Keratinocyte (primary cell): Measurements from ENCODE around the gene GSG1. TPM values are rescaled to one million over a fixed set of nuclear protein-coding genes. Genes with fewer than 3 reads are reported as not detected.

Experiments used
- DNase-seq: peaks from one replicate; pipeline ENCODE4 v3.0.0-alpha.2; 2011; ENCODE audit warnings: low read depth, missing footprints, low spot score
- FAIRE-seq: peaks from 2 replicates; lab custom pipeline; 2011; peaks lifted over from hg19 to GRCh38; lab: Jason Lieb, UNC
- H2AFZ ChIP-seq: 2 replicates; pipeline ENCODE4 v1.6.0; 2012; ENCODE audit warnings: low read length, control low read depth, inconsistent platforms; ENCODE audit not compliant: control insufficient read depth
- H3K27ac ChIP-seq: 2 replicates; pipeline ENCODE4 v1.5.1; 2011; ENCODE audit warnings: low read length; ENCODE audit not compliant: control insufficient read depth, insufficient read depth
- H3K27me3 ChIP-seq: 3 replicates; pipeline ENCODE4 v1.6.0; 2011; ENCODE audit warnings: low read length; ENCODE audit not compliant: control insufficient read depth, insufficient read depth; ENCODE audit errors: extremely low read depth
- H3K36me3 ChIP-seq, 2 experiments: 2 replicates in 1 of 2; 3 replicates in 1 of 2; pipeline ENCODE4 v1.5.1; 2011; ENCODE audit warnings: low read length in 2 of 2, mild to moderate bottlenecking in 1 of 2; ENCODE audit not compliant: control insufficient read depth in 2 of 2, insufficient read depth in 2 of 2; ENCODE audit errors: extremely low read depth in 1 of 2
- H3K4me1 ChIP-seq: 3 replicates; pipeline ENCODE4 v1.5.1; 2011; ENCODE audit warnings: low read length; ENCODE audit not compliant: control insufficient read depth, insufficient read depth; ENCODE audit errors: extremely low read depth
- H3K4me2 ChIP-seq: 3 replicates; pipeline ENCODE4 v1.6.0; 2011; ENCODE audit warnings: low read depth, low read length; ENCODE audit not compliant: control insufficient read depth, insufficient read depth; ENCODE audit errors: extremely low read depth
- H3K4me3 ChIP-seq, 3 experiments: fragments of 200-600 bp in 1 of 3; sonication (generic) in 1 of 3; 2 replicates in 2 of 3; 3 replicates in 1 of 3; pipeline ENCODE4 v1.5.1; 2011 to 2016; ENCODE audit warnings: low read length in 3 of 3, mild to moderate bottlenecking in 3 of 3, control low read depth in 2 of 3, inconsistent platforms in 1 of 3, low read depth in 1 of 3, mixed read lengths in 1 of 3, mixed run types in 1 of 3, moderate library complexity in 1 of 3; ENCODE audit not compliant: control insufficient read depth in 2 of 3, insufficient read depth in 2 of 3; ENCODE audit errors: extremely low read depth in 1 of 3
- H3K79me2 ChIP-seq: 2 replicates; pipeline ENCODE4 v1.6.0; 2012; ENCODE audit warnings: low read length; ENCODE audit not compliant: control insufficient read depth, insufficient read depth
- H3K9ac ChIP-seq: 3 replicates; pipeline ENCODE4 v1.6.0; 2011; ENCODE audit warnings: low read length; ENCODE audit not compliant: control insufficient read depth, insufficient read depth; ENCODE audit errors: extremely low read depth
- H3K9me1 ChIP-seq: 3 replicates; pipeline ENCODE4 v1.6.0; 2011; ENCODE audit warnings: low read length; ENCODE audit not compliant: control insufficient read depth, insufficient read depth; ENCODE audit errors: extremely low read depth
- H3K9me3 ChIP-seq: 2 replicates; pipeline ENCODE4 v1.5.1; 2012; ENCODE audit warnings: low read depth, low read length; ENCODE audit not compliant: control insufficient read depth
- H4K20me1 ChIP-seq: 3 replicates; pipeline ENCODE4 v1.6.0; 2011; ENCODE audit warnings: low read length; ENCODE audit not compliant: control insufficient read depth, insufficient read depth; ENCODE audit errors: extremely low read depth
- CTCF ChIP-seq, 3 experiments: IDR thresholded peaks in 1 of 3; conservative IDR thresholded peaks in 1 of 3; optimal IDR thresholded peaks in 1 of 3; 2 replicates in 2 of 3; 3 replicates in 1 of 3; pipeline versions ENCODE3 to v1.5.1; 2011; ENCODE audit warnings: low read length in 3 of 3, mild to moderate bottlenecking in 3 of 3, moderate library complexity in 2 of 3, control low read depth in 1 of 3, inconsistent platforms in 1 of 3; ENCODE audit not compliant: insufficient read depth in 2 of 3; ENCODE audit errors: extremely low read depth in 1 of 3
- EZH2 ChIP-seq: IDR thresholded peaks from one replicate; pipeline ENCODE4 v1.6.1; 2012; ENCODE audit warnings: inconsistent platforms, mild to moderate bottlenecking, low read length, moderate library complexity
- dilution Hi-C: fragments of 300-500 bp; cut with MboI; formaldehyde crosslinking; loops from one replicate; pipeline ENCODE4 v1.7.0; 2020; ENCODE audit warnings: low sequenced_read_pairs; ENCODE audit not compliant: extremely low pct_ligation_motif_present
- polyA plus RNA-seq, 5 experiments: library from polyadenylated mRNA; depleted of rRNA in 3 of 5; stranded (reverse) in 3 of 5; stranded (forward) in 1 of 5; unstranded in 1 of 5; fragments of >200 nt; gene quantifications; 1 replicate in 1 of 5; 2 replicates in 3 of 5; 3 replicates in 1 of 5; pipeline versions ENCODE4 v1.2.1 to v1.2.3, GENCODE V29; 2011 to 2012; ENCODE audit warnings: missing spikeins in 2 of 5, low read depth in 1 of 5, low replicate concordance in 1 of 5

The GSG1 gene
- polyA plus RNA-seq, 1 donor (not counting 4 experiments of a cell fraction or from before 2014, with no cell fraction given): 0.05 TPM

GRCh38 chr12:13105781-13106180, 2.3 kb upstream of the GSG1 start:
- FAIRE-seq (no peak), DNase-seq (no peak)
- Histone ChIP-seq H3K4me1 (peaks cover 22% of the 10 kb centered on the region), H3K27ac (no peak overlapping the region), H3K79me2 (no peaks in the 10 kb centered on the region), H3K9ac (no peak overlapping the region), H4K20me1 (no peaks in the 10 kb centered on the region), H2AFZ (no peak overlapping the region), H3K9me1 (no peaks in the 10 kb centered on the region), H3K36me3 (no peaks in the 10 kb centered on the region), H3K4me2 (no peak overlapping the region), H3K4me3 (no peak overlapping the region), H3K9me3 (no peaks in the 10 kb centered on the region), H3K27me3 (no peaks in the 10 kb centered on the region)
- dilution Hi-C loops: no loop called here
- no peak for TF ChIP-seq CTCF (optimal IDR thresholded peaks at IDR 0.05 in 1 of 3, IDR thresholded peaks at IDR 0.05 in 1 of 3, conservative IDR thresholded peaks at IDR 0.05 in 1 of 3; ENCODE audit: extremely low read depth in 1 of 3, insufficient read depth in 2 of 3, low read length in 3 of 3)
- TF ChIP-seq EZH2: no peak

GRCh38 chr12:13104409-13104808, 942 bp upstream of the GSG1 start:
- no peak overlapping the region for H3K4me2 ChIP-seq
- H3K9ac ChIP-seq: no peak overlapping the region
- H3K27ac ChIP-seq: no peak overlapping the region
- no peaks in the 10 kb centered on the region for H3K9me1 ChIP-seq
- H4K20me1 ChIP-seq: no peaks in the 10 kb centered on the region
- DNase-seq: no peak
- H3K36me3 ChIP-seq: no peaks in the 10 kb centered on the region
- no peak for TF ChIP-seq EZH2
- TF ChIP-seq CTCF (optimal IDR thresholded peaks at IDR 0.05 in 1 of 3, IDR thresholded peaks at IDR 0.05 in 1 of 3, conservative IDR thresholded peaks at IDR 0.05 in 1 of 3; ENCODE audit: extremely low read depth in 1 of 3, insufficient read depth in 2 of 3, low read length in 3 of 3): no peak
- no peaks in the 10 kb centered on the region for H3K9me3 ChIP-seq
- no peak overlapping the region for H3K4me3 ChIP-seq
- peaks cover 35% of the 10 kb centered on the region for H3K4me1 ChIP-seq
- dilution Hi-C loops: no loop called here
- H3K79me2 ChIP-seq: no peaks in the 10 kb centered on the region
- H3K27me3 ChIP-seq: no peaks in the 10 kb centered on the region
- H2AFZ ChIP-seq: no peak overlapping the region
- FAIRE-seq: no peak
